ENCODE measurements around the gene DNAH14.
A peak's percentile ranks its signal among the peaks of the same experiment; 100 is the strongest.
"Not testable (repeated sequence)": the region's sequence is repeated elsewhere in the genome, so short reads cannot be mapped to it uniquely, and the experiment has no call there.

DNAH14 gene

DNA sequence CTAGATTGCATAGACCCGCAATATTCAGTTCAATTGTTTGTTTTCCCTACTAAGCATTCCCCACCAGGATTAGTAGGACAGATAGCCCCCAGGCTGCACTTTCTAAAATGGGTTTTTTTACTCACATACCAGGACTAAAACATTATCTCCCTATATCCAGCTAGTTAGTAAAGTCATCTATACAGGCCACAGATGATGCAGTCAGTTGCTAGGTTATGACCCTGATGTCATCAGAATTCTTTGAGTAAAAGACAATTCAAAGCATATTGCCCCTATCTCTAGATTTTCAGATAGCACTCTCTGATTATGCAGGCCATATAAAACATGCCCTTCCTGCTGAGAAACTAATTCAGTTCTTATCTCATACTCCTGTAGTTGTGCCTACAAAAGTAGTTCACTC is 294.8 kb downstream of the DNAH14 start:
- TF ChIP-seq, protein P1, sequence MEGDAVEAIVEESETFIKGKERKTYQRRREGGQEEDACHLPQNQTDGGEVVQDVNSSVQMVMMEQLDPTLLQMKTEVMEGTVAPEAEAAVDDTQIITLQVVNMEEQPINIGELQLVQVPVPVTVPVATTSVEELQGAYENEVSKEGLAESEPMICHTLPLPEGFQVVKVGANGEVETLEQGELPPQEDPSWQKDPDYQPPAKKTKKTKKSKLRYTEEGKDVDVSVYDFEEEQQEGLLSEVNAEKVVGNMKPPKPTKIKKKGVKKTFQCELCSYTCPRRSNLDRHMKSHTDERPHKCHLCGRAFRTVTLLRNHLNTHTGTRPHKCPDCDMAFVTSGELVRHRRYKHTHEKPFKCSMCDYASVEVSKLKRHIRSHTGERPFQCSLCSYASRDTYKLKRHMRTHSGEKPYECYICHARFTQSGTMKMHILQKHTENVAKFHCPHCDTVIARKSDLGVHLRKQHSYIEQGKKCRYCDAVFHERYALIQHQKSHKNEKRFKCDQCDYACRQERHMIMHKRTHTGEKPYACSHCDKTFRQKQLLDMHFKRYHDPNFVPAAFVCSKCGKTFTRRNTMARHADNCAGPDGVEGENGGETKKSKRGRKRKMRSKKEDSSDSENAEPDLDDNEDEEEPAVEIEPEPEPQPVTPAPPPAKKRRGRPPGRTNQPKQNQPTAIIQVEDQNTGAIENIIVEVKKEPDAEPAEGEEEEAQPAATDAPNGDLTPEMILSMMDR (IDR thresholded peaks at IDR 0.05; ENCODE audit: extremely low read depth, missing control alignments), result no peak

DNA sequence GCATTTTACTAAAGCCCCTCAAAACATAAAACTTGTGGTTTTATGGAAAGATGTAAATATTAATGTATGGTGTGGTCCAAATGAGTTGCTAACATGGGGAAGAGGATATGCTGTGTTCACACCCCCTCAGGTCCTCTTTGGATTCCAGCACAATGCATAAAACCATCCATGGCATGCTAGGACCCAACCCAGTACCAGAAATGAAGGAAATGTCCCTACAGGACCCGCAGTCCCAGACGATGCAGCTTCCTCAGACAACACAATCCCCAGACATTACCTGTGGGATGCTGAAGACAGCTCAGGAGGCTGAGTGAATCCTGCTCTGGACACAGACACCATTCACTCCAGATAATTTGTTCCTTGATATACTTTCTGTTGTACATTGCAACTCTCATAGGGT is 296.2 kb downstream of the DNAH14 start:
- TF ChIP-seq, protein P1 (IDR thresholded peaks at IDR 0.05; ENCODE audit: extremely low read depth, missing control alignments), result no peak

More for the DNA sequence above, 294.8 kb downstream of the DNAH14 start:
- DNase-seq (ENCODE audit: low spot score), result no peak

DNA sequence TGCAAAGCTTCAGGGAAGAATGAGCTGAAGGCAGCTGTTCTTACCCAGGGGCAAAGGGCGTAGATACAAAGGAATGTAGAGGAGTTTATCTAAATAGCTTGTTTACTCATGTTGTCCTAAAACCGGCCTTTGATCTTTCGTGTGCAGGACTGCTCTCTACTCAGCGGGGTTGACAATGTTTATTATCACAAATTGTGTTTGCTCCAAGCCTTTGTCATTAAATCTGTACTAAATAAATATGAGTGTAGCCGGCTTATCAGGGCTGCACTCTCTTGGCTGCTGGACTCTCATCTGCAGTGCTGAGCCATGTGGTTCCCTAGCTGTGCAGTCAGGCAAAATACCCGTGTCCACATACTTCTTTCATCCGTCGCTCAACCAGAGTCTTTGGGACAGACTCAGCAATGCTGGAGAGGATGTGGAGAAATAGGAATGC is 299.4 kb downstream of the DNAH14 start:
- DNase-seq (ENCODE audit: low spot score), result no peak
- TF ChIP-seq, protein P1 (IDR thresholded peaks at IDR 0.05; ENCODE audit: extremely low read depth, missing control alignments), result no peak

More for the DNA sequence above, 296.2 kb downstream of the DNAH14 start:
- no peak for DNase-seq (ENCODE audit: low spot score)

DNA sequence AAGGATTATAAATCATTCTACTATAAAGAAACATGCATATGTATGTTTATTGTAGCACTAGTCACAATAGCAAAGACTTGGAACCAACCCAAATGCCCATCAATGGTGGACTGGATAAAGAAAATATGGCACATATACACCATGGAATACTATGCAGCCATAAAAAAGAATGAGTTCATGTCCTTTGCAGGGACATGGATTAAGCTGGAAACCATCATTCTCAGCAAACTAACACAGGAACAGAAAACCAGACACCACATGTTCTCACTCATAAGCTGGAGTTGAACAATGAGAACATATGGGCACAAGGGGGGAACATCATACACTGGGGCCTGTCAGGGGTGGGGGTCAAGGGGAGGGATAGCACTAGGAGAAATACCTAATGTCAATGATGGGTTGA is 300.0 kb downstream of the DNAH14 start:
- not testable (repeated sequence) for DNase-seq (ENCODE audit: low spot score)

DNA sequence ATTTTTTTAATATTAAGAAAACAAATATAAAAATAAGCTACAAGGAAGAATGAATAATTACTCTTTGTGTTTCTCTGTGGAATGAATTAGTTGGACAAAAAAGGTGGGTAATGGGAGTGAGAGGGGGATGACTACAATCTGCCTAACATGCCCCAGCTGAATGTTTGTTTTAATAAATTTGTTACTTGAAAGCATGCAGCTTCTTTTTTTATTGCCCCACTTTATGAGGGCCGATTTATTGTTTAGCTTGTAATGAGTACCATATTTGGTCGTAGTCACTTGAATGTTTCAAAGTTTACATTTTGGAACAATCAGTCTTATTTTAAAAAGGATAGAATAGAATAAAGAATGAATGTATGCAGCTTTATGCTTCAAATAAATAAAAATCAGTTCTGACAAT is 301.0 kb downstream of the DNAH14 start:
- TF ChIP-seq, protein P1 (IDR thresholded peaks at IDR 0.05; ENCODE audit: extremely low read depth, missing control alignments), result no peak
- DNase-seq (ENCODE audit: low spot score), result no peak

DNA sequence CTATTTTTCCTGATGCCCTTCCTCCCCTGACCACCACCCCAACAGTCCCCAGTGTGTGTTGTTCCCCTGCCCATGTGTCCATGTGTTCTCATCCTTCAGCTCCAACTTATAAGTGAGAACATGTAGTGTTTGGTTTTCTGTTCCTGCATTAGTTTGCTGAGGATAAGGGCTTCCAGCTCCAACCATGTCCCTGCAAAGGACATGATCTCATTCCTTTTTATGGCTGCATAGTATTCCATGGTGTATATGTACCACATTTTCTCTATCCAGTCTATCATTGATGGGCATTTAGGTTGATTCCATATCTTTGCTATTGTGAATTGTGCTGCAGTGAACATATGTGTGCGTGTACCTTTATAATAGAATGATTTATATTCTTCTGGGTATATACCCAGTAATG is 303.5 kb downstream of the DNAH14 start:
- not testable (repeated sequence) for DNase-seq (ENCODE audit: low spot score)

DNA sequence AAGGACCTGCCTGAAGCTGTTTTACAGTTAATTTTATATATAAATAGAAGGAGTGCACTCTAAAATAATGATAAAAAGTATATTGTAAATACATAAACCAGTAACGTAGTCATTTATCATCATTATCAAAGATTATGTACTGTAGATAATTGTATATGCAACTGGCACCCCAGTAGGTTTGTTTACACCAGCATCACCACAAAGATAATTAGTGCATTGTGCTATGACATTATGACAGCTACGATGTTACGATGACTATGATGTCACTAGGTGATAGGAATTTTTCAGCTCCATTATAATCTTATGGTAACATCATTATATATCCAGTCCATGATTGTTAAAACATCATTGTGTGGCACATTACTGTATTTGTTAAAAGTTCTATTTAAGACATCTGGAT is 313.1 kb downstream of the DNAH14 start:
- DNase-seq (ENCODE audit: low spot score), result no peak
- TF ChIP-seq, protein P1 (IDR thresholded peaks at IDR 0.05; ENCODE audit: extremely low read depth, missing control alignments), result no peak

DNA sequence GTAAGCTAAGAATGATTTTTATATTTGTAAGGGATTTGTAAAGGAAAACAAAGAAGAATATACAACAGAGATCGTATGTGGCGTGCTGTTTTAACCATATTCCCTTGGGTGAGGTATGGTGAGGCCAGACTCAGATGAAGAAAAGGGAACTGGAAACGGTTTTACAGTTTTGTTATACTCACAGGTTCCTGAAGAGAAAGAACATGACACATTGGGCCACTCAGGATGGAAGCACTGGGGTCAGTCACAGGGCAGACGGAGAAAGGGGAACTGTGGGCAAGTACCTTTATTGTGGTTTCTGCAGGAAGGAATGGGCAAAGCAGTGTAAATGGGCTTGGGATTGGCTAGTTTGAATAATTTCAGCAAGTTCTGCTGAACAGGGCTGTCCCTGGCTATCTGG is 321.0 kb downstream of the DNAH14 start:
- peak; percentile 9 for DNase-seq (ENCODE audit: low spot score)
- TF ChIP-seq, protein P1 (IDR thresholded peaks at IDR 0.05; ENCODE audit: extremely low read depth, missing control alignments), result no peak

DNA sequence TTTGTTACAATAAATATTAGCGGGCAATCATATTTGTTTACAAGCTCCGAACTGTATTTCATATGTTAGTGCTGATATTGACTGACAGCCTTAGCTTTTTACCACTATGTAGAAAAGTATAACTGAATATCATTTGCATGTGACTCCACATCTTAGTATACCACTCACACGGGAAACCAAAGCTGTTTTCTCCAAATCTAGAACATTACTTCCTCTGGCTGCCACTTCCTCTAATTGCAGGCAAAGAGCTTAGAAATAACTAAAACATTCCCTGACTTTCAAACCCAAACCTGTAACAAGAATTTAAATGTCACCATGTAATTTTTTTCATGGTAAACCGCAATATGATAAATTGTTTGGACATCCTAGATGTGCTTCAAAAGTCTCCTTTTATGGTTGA is 323.7 kb downstream of the DNAH14 start:
- TF ChIP-seq, protein P1 (IDR thresholded peaks at IDR 0.05; ENCODE audit: extremely low read depth, missing control alignments), result no peak

More for the DNA sequence above, 323.7 kb downstream of the DNAH14 start:
- no peak for DNase-seq (ENCODE audit: low spot score)

Data from GM20000 (cell line).